ENCODE measurements around the gene FGF14. TPM values are rescaled to one million over a fixed set of nuclear protein-coding genes. Genes with fewer than 3 reads are reported as not detected.

The FGF14 gene
- total and polyA plus RNA-seq, 2 donors (not counting 1 experiment from before 2014, with no cell fraction given): under 0.01 TPM; not detected in 1

- POLR2A ChIA-PET: no interaction called here
- no peak overlapping the region for H3K4me3 ChIP-seq (ENCODE audit: control extremely low read depth in 1 of 5, extremely low read depth in 1 of 5, insufficient read depth in 1 of 5, low read depth in 2 of 5, low read length in 4 of 5)
- no peaks in the 10 kb centered on the region for H4K20me1 ChIP-seq (ENCODE audit: control insufficient read depth, insufficient read depth, low read length, poor library complexity, severe bottlenecking)
- H3K9ac ChIP-seq (ENCODE audit: low read length): no peak overlapping the region
- Mint-ChIP-seq H3K27me3 (peaks cover 7% of the 10 kb centered on the region), H3K9me3 (ENCODE audit: insufficient read depth) (no peaks in the 10 kb centered on the region), H3K4me3 (no peak overlapping the region), H3K27ac (no peak overlapping the region), H3K4me1 (no peaks in the 10 kb centered on the region)
- no peak overlapping the region for H2AFZ ChIP-seq (ENCODE audit: insufficient read depth, low read depth, low read length, poor library complexity, severe bottlenecking)
- intact Hi-C loops (cut with micrococcal nuclease): no loop called here
- no peak for TF ChIP-seq EZH2 (IDR thresholded peaks at IDR 0.05; ENCODE audit: borderline replicate concordance, insufficient read depth, low read depth, low read length, poor library complexity, severe bottlenecking)
- TF ChIP-seq, protein P1, sequence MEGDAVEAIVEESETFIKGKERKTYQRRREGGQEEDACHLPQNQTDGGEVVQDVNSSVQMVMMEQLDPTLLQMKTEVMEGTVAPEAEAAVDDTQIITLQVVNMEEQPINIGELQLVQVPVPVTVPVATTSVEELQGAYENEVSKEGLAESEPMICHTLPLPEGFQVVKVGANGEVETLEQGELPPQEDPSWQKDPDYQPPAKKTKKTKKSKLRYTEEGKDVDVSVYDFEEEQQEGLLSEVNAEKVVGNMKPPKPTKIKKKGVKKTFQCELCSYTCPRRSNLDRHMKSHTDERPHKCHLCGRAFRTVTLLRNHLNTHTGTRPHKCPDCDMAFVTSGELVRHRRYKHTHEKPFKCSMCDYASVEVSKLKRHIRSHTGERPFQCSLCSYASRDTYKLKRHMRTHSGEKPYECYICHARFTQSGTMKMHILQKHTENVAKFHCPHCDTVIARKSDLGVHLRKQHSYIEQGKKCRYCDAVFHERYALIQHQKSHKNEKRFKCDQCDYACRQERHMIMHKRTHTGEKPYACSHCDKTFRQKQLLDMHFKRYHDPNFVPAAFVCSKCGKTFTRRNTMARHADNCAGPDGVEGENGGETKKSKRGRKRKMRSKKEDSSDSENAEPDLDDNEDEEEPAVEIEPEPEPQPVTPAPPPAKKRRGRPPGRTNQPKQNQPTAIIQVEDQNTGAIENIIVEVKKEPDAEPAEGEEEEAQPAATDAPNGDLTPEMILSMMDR (IDR thresholded peaks at IDR 0.05): no peak
- H3K9me3 ChIP-seq (ENCODE audit: control extremely low read depth in 1 of 3, control insufficient read depth in 2 of 3, insufficient read depth in 1 of 3, low read length in 2 of 3): no peaks in the 10 kb centered on the region
- no peak for ATAC-seq (ENCODE audit: low read depth)
- no peaks in the 10 kb centered on the region for H3K36me3 ChIP-seq (replicated peaks in 1 of 2; ENCODE audit: control extremely low read depth in 1 of 2, control insufficient read depth in 1 of 2, extremely low read depth in 1 of 2, insufficient read depth in 2 of 2, low read length in 1 of 2)
- no peaks in the 10 kb centered on the region for H3K79me2 ChIP-seq (ENCODE audit: control insufficient read depth, insufficient read depth, low read length)
- CTCF ChIA-PET: no interaction called here
- DNase-seq: no peak
- no peaks in the 10 kb centered on the region for H3K27me3 ChIP-seq (replicated peaks in 1 of 4; ENCODE audit: control extremely low read depth in 1 of 4, control insufficient read depth in 3 of 4, insufficient read depth in 4 of 4, low read length in 3 of 4)
- H3K4me2 ChIP-seq (replicated peaks; ENCODE audit: low read depth, low read length, poor library complexity, severe bottlenecking): no peak overlapping the region
- H3K4me1 ChIP-seq (ENCODE audit: control insufficient read depth in 2 of 2, insufficient read depth in 2 of 2, low read length in 2 of 2): no peaks in the 10 kb centered on the region
- no peak overlapping the region for H3K27ac ChIP-seq (ENCODE audit: low read length in 2 of 2)
- WGBS (ENCODE audit: insufficient coverage): no CpG with 5 or more reads among the region's 4 CpGs
These were observed 89.0 kb downstream of the FGF14 start for GRCh38 chr13:102312841-102313240.

DNA sequence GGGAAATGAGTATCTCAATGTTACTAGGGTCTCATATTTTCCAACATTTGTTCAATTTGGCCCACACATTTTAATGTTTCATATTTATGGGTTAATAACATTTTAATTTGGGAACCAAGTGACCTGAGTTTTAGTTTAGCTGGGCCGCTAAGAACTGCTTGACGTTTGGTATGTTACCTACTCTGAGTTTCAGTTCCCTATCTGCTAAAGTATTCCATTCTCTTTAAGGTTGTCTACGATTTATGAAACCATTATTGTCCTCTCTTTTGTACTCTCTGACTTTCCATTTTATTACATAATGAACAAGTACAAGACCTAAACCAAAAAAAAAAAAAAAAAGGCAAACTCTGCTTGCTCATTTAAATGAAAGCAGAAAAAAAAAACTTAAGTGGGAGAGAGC, 89.9 kb downstream of the FGF14 start:
- ChIA-PET CTCF (no interaction called here), POLR2A (no interaction called here)
- 20% methylated on average over 1 of the region's 3 CpGs for WGBS (ENCODE audit: insufficient coverage)
- no peaks in the 10 kb centered on the region for H3K36me3 ChIP-seq (replicated peaks in 1 of 2; ENCODE audit: control extremely low read depth in 1 of 2, control insufficient read depth in 1 of 2, extremely low read depth in 1 of 2, insufficient read depth in 2 of 2, low read length in 1 of 2)
- no peak overlapping the region for H2AFZ ChIP-seq (ENCODE audit: insufficient read depth, low read depth, low read length, poor library complexity, severe bottlenecking)
- H3K4me1 ChIP-seq (ENCODE audit: control insufficient read depth in 2 of 2, insufficient read depth in 2 of 2, low read length in 2 of 2): no peaks in the 10 kb centered on the region
- Mint-ChIP-seq H3K9me3 (ENCODE audit: insufficient read depth) (no peaks in the 10 kb centered on the region), H3K27ac (no peak overlapping the region), H3K4me3 (no peak overlapping the region), H3K4me1 (no peaks in the 10 kb centered on the region), H3K27me3 (peaks cover 7% of the 10 kb centered on the region)
- no peaks in the 10 kb centered on the region for H4K20me1 ChIP-seq (ENCODE audit: control insufficient read depth, insufficient read depth, low read length, poor library complexity, severe bottlenecking)
- no peak for ATAC-seq (ENCODE audit: low read depth)
- no peaks in the 10 kb centered on the region for H3K27me3 ChIP-seq (replicated peaks in 1 of 4; ENCODE audit: control extremely low read depth in 1 of 4, control insufficient read depth in 3 of 4, insufficient read depth in 4 of 4, low read length in 3 of 4)
- DNase-seq: no peak
- H3K9ac ChIP-seq (ENCODE audit: low read length): no peak overlapping the region
- no peaks in the 10 kb centered on the region for H3K9me3 ChIP-seq (ENCODE audit: control extremely low read depth in 1 of 3, control insufficient read depth in 2 of 3, insufficient read depth in 1 of 3, low read length in 2 of 3)
- no peak overlapping the region for H3K27ac ChIP-seq (ENCODE audit: low read length in 2 of 2)
- intact Hi-C loops (cut with micrococcal nuclease): no loop called here
- no peaks in the 10 kb centered on the region for H3K79me2 ChIP-seq (ENCODE audit: control insufficient read depth, insufficient read depth, low read length)
- TF ChIP-seq, protein P1 (IDR thresholded peaks at IDR 0.05): no peak
- TF ChIP-seq EZH2 (IDR thresholded peaks at IDR 0.05; ENCODE audit: borderline replicate concordance, insufficient read depth, low read depth, low read length, poor library complexity, severe bottlenecking): no peak
- H3K4me3 ChIP-seq (ENCODE audit: control extremely low read depth in 1 of 5, extremely low read depth in 1 of 5, insufficient read depth in 1 of 5, low read depth in 2 of 5, low read length in 4 of 5): no peak overlapping the region
- H3K4me2 ChIP-seq (replicated peaks; ENCODE audit: low read depth, low read length, poor library complexity, severe bottlenecking): no peak overlapping the region

All from B cell (primary cell).